ENCODE measurements around the gene MEIOSIN. TPM values are rescaled to one million over a fixed set of nuclear protein-coding genes. Genes with fewer than 3 reads are reported as not detected.
"Not testable (repeated sequence)": the region's sequence is repeated elsewhere in the genome, so short reads cannot be mapped to it uniquely, and the experiment has no call there.

The MEIOSIN gene
- total RNA-seq, 2 donors from 2014 or later = not detected

- DNase-seq (ENCODE audit: low spot score) (peak; percentile 96), ATAC-seq (ENCODE audit: insufficient number of reproducible peaks, low FRiP score, low read depth) (peak; percentile 98)
- TF ChIP-seq CTCF (IDR thresholded peaks at IDR 0.05) = peak; percentile 19
- Histone ChIP-seq H3K4me1 (ENCODE audit: control insufficient read depth in 1 of 2, low read depth in 2 of 2) (peaks cover 14 to 17% of the 10 kb centered on the region in 2 donors), H3K27ac (peak overlapping the region; percentile 80 to 89), H3K36me3 (peaks cover 10% of the 10 kb centered on the region), H3K4me3 (peak overlapping the region; percentile 81), H3K9me3 (no peaks in the 10 kb centered on the region), H3K27me3 (replicated peaks; ENCODE audit: insufficient read depth) (no peaks in the 10 kb centered on the region)
Observed at GRCh38 chr19:45717131-45717982, 15.9 kb upstream of the MEIOSIN start.

- TF ChIP-seq CTCF (IDR thresholded peaks at IDR 0.05) = no peak
- DNase-seq (ENCODE audit: low spot score) (no peak), ATAC-seq (ENCODE audit: insufficient number of reproducible peaks, low FRiP score, low read depth) (no peak)
- H3K36me3 ChIP-seq = peaks cover 6% of the 10 kb centered on the region
- H3K4me3 ChIP-seq = peak overlapping the region; percentile 81
- H3K27ac ChIP-seq = peak overlapping the region; percentile 80 to 89
- H3K4me1 ChIP-seq (ENCODE audit: control insufficient read depth in 1 of 2, low read depth in 2 of 2) = peaks cover 14 to 17% of the 10 kb centered on the region in 2 donors
- H3K27me3 ChIP-seq (replicated peaks; ENCODE audit: insufficient read depth) = no peaks in the 10 kb centered on the region
- no peaks in the 10 kb centered on the region for H3K9me3 ChIP-seq
Observed at GRCh38 chr19:45717983-45718650, 15.1 kb upstream of the MEIOSIN start.

- not testable (repeated sequence) for H3K4me3 ChIP-seq; DNase-seq (ENCODE audit: low spot score); H3K9me3 ChIP-seq; H3K27ac ChIP-seq; H3K36me3 ChIP-seq; H3K27me3 ChIP-seq (replicated peaks; ENCODE audit: insufficient read depth); ATAC-seq (ENCODE audit: insufficient number of reproducible peaks, low FRiP score, low read depth)
- H3K4me1 ChIP-seq (ENCODE audit: control insufficient read depth in 1 of 2, low read depth in 2 of 2) = peaks cover 14 to 17% of the 10 kb centered on the region in 2 donors
Observed at GRCh38 chr19:45720065-45720464, 13.2 kb upstream of the MEIOSIN start.

- H3K4me1 ChIP-seq (ENCODE audit: control insufficient read depth in 1 of 2, low read depth in 2 of 2) = peaks cover 8 to 15% of the 10 kb centered on the region in 2 donors
- H3K9me3 ChIP-seq; H3K27me3 ChIP-seq (replicated peaks; ENCODE audit: insufficient read depth); ATAC-seq (ENCODE audit: insufficient number of reproducible peaks, low FRiP score, low read depth); H3K4me3 ChIP-seq; H3K27ac ChIP-seq; DNase-seq (ENCODE audit: low spot score); H3K36me3 ChIP-seq: not testable (repeated sequence)
Observed at GRCh38 chr19:45728683-45729082, 4.6 kb upstream of the MEIOSIN start.

GRCh38 chr19:45729800-45730290 is 3.4 kb upstream of the MEIOSIN start:
- H3K36me3 ChIP-seq = no peaks in the 10 kb centered on the region
- no peaks in the 10 kb centered on the region for H3K27me3 ChIP-seq (replicated peaks; ENCODE audit: insufficient read depth)
- no peak for ATAC-seq (ENCODE audit: insufficient number of reproducible peaks, low FRiP score, low read depth)
- peaks cover 8 to 15% of the 10 kb centered on the region in 2 donors for H3K4me1 ChIP-seq (ENCODE audit: control insufficient read depth in 1 of 2, low read depth in 2 of 2)
- H3K9me3 ChIP-seq = no peaks in the 10 kb centered on the region
- DNase-seq (ENCODE audit: low spot score) = no peak
- TF ChIP-seq CTCF (IDR thresholded peaks at IDR 0.05) = no peak
- H3K4me3 ChIP-seq = peak overlapping the region; percentile 95
- H3K27ac ChIP-seq = peak overlapping the region in 1 of 2 donors; percentile 70
